Ascending aorta (tissue), 2 donors: ENCODE data around the gene PRPF6. TPM values are rescaled to one million over a fixed set of nuclear protein-coding genes. Genes with fewer than 3 reads are reported as not detected.

ENCODE experiments used
- DNase-seq, 2 donors: peaks; one replicate each; pipeline ENCODE4 v3.0.0-alpha.2; 2019; ENCODE audit warnings: low spot score in 2 of 2
- H3K27ac ChIP-seq, 2 donors: fragments of 200-600 bp; sonication (generic); one replicate each; pipeline ENCODE4 v1.5.1; 2016 to 2017; ENCODE audit warnings: mild to moderate bottlenecking in 1 of 2
- H3K27me3 ChIP-seq: fragments of 200-600 bp; sonication (generic); one replicate; pipeline ENCODE4 v1.5.1; 2017
- H3K36me3 ChIP-seq, 2 donors: fragments of 200-600 bp; sonication (generic); one replicate each; pipeline ENCODE4 v1.5.1; 2016
- H3K4me1 ChIP-seq, 2 donors: fragments of 200-600 bp; sonication (generic); one replicate each; pipeline ENCODE4 v1.5.1; 2016 to 2017; ENCODE audit warnings: mild to moderate bottlenecking in 1 of 2
- H3K4me3 ChIP-seq, 2 donors: fragments of 200-600 bp; sonication (generic); one replicate each; pipeline ENCODE4 v1.5.1; 2016 to 2017; ENCODE audit warnings: mild to moderate bottlenecking in 1 of 2
- H3K9me3 ChIP-seq, 2 donors: fragments of 200-600 bp; sonication (generic); one replicate each; pipeline ENCODE4 v1.5.1; 2016
- intact Hi-C: fragments of 100-400 bp; cut with DNase I; formaldehyde crosslinking; loops from one replicate; pipeline ENCODE4 v1.15.1; 2023
- total RNA-seq: library from RNA; depleted of rRNA; stranded (reverse); fragments of >200 nt; gene quantifications from one replicate; pipeline ENCODE4 v1.1.0, GENCODE V29; 2016
- TF ChIP-seq, protein P1 (sequence below), 3 experiments: fragments of 200-600 bp in 2 of 3; fragments of 450-650 bp in 1 of 3; sonication (generic) in 2 of 3; IDR thresholded peaks; one replicate each; pipeline ENCODE4 v1.5.1; 2016 to 2019; ENCODE audit warnings: antibody characterized with exemption in 3 of 3, mild to moderate bottlenecking in 1 of 3, moderate library complexity in 1 of 3

Gene PRPF6
- total RNA-seq, 1 donor from 2014 or later = 33.5 TPM

DNA sequence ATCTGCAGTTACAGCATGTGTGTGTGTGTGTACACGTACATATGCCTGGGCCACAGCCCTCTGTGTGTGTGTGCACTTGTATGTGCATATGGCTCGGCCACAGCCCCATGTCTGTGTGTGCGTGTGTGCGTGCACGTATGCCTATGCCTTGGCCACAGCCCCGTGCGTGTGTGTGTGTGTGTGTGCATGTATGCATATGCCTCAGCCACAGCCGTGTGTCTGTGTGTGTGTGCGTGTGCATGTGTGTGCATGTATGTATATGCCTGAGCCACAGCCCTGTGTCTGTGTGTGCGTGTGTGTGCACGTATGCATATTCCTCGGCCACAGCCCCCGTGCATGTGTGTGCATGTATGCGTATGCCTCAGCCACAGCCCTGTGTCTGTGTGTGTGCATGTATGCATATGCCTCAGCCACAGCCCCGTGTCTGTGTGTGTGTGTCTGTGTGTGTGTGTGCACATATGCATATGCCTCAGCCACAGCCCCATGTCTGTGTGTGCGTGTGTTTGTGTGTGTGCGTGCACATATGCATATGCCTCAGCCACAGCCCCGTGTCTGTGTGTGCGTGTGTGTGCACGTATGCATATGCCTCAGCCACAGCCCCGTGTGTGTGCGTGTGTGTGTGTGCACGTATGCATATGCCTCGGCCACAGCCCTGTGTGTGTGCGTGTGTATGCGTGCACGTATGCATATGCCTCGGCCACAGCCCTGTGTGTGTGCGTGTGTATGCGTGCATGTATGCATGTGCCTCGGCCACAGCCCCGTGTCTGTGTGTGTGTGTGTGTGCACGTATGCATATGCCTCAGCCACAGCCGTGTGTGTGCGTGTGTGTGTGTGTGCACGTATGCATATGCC, 40.4 kb downstream of the PRPF6 start:
- peaks cover 91 to 97% of the 10 kb centered on the region in 2 donors for H3K36me3 ChIP-seq
- H3K9me3 ChIP-seq = no peaks in the 10 kb centered on the region
- DNase-seq = no peak
- no peaks in the 10 kb centered on the region for H3K27me3 ChIP-seq
- TF ChIP-seq, protein P1, sequence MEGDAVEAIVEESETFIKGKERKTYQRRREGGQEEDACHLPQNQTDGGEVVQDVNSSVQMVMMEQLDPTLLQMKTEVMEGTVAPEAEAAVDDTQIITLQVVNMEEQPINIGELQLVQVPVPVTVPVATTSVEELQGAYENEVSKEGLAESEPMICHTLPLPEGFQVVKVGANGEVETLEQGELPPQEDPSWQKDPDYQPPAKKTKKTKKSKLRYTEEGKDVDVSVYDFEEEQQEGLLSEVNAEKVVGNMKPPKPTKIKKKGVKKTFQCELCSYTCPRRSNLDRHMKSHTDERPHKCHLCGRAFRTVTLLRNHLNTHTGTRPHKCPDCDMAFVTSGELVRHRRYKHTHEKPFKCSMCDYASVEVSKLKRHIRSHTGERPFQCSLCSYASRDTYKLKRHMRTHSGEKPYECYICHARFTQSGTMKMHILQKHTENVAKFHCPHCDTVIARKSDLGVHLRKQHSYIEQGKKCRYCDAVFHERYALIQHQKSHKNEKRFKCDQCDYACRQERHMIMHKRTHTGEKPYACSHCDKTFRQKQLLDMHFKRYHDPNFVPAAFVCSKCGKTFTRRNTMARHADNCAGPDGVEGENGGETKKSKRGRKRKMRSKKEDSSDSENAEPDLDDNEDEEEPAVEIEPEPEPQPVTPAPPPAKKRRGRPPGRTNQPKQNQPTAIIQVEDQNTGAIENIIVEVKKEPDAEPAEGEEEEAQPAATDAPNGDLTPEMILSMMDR (IDR thresholded peaks at IDR 0.05) = no peak
- no peaks in the 10 kb centered on the region for H3K4me1 ChIP-seq
- no peak overlapping the region for H3K27ac ChIP-seq
- intact Hi-C loops = no loop called here
- H3K4me3 ChIP-seq = no peak overlapping the region

DNA sequence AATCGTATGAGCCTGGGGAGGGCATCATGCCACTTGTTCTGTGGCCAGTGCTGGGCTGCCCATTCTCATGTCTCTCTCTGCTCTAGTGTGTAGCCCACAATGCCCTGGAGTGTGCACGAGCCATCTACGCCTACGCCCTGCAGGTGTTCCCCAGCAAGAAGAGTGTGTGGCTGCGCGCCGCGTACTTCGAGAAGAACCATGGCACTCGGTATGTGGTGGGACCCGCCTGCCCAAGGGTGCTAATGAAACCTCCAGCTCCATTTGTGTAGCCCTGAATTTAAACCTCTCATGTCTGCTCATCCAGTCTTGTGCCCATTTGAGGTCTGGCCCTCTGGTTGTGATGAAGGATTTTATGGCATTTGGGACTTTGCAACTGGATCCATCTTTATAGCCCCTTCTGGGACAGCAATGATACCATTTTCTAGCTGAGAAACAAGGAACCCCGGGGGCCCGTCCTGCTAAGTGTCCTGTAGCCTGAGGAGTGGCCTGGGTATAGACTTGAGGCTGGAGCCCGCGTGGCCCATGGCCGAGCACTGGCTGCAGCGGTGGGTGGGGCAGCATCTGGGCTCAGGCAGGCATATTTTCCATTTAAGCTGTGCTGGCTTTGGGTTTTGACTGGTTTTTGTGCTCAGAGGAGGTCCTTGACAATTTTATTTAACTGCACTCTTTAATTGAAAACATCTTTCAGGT, 41.9 kb downstream of the PRPF6 start:
- Histone ChIP-seq H3K4me1 (no peaks in the 10 kb centered on the region), H3K4me3 (no peak overlapping the region), H3K9me3 (no peaks in the 10 kb centered on the region), H3K27me3 (no peaks in the 10 kb centered on the region), H3K36me3 (peaks cover 92 to 97% of the 10 kb centered on the region in 2 donors), H3K27ac (no peak overlapping the region)
- intact Hi-C loops = no loop called here
- DNase-seq = no peak
- TF ChIP-seq, protein P1 (IDR thresholded peaks at IDR 0.05) = no peak

DNA sequence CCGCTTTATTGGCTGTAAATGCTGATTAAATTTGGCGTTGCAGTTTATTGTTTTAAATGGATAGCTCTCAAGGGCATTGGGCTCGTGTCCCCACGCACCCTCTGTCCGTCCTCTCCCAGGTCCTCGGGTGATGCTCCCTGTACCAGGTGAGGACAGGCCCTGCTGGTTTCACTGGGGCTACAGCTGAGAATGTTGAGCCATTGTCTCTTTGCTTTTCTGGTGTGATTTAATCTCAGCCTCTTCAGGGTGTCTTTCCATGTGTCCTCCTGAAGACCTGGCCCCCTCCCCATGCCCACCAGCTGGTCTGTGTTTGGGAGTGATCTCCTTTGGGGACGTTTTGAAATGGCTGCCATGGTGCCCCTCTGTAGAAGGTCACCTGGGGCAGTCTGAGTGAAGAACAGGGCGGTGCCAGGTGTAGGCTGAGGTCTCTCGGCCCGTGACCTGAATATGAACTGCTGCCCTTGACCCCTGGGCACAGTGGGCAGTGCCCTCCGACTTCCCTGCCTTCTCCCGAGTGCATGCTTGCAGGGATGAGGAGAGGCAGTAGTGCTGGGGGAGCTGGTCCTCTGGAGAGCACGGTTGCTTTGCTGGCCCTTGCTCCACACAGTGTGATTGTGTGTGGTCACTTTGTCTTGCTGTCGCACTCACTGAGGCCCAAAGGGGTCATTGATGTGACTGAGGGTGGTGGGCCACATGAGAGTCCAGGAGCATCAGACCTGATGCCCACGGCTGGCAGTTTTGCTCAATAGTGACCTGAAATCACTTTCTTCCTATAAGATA, 42.6 kb downstream of the PRPF6 start:
- Histone ChIP-seq H3K36me3 (peaks cover 91 to 97% of the 10 kb centered on the region in 2 donors), H3K27ac (no peak overlapping the region), H3K4me1 (no peaks in the 10 kb centered on the region), H3K4me3 (no peak overlapping the region), H3K9me3 (no peaks in the 10 kb centered on the region), H3K27me3 (no peaks in the 10 kb centered on the region)
- DNase-seq = no peak
- TF ChIP-seq, protein P1 (IDR thresholded peaks at IDR 0.05) = no peak
- intact Hi-C loops = no loop called here

DNA sequence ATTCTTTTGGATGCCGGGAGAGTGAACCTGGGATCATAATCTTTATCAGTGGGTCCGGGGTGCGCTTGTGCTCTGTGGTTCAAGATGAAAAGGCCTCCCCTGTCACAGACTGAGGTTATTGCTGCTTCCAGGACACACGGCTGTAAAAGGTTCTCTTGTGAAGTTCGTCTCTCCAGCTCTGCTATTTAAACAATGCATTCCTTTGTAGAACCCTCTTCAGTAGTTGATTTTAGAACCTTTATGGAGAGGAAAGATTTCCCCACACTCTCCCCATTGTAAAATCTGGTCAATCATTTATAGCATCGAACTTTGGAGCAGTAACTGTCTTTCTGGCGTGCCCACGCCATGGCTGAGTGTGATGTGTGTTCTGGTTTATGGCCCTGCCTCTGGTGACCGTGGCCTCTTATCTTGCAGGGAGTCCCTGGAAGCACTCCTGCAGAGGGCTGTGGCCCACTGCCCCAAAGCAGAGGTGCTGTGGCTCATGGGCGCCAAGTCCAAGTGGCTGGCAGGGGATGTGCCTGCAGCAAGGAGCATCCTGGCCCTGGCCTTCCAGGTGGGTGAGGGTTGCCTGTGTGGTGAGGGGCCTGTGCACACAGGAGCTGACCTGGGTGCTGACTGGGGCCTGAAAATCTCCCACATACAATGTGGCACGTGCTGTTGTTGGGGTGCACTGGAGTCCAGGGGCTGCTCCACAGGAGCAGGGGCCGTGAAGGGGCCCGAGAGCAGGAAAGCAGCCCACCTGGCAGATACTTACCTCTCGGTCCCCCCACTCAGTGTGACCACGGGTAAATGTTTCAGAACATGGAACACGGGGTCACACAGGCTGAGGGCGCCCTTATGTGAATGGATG, 43.4 kb downstream of the PRPF6 start:
- peaks cover 94 to 97% of the 10 kb centered on the region in 2 donors for H3K36me3 ChIP-seq
- H3K27me3 ChIP-seq = no peaks in the 10 kb centered on the region
- TF ChIP-seq, protein P1 (IDR thresholded peaks at IDR 0.05) = no peak
- H3K27ac ChIP-seq = no peak overlapping the region
- no peak overlapping the region for H3K4me3 ChIP-seq
- H3K4me1 ChIP-seq = no peaks in the 10 kb centered on the region
- intact Hi-C loops = no loop called here
- H3K9me3 ChIP-seq = no peaks in the 10 kb centered on the region
- no peak for DNase-seq
